GM12872 (cell line): Measurements from ENCODE around the gene FOXP2.

Experiments used
- CTCF ChIP-seq: IDR thresholded peaks from 3 replicates; pipeline ENCODE4 v1.5.1; 2011; ENCODE audit warnings: low read depth, mild to moderate bottlenecking, low read length, moderate library complexity; ENCODE audit not compliant: insufficient read depth

FOXP2 gene

GRCh38 chr7:114414156-114415063 lies at the start of gene FOXP2:
Gene FOXP2, plus strand, starts transcription at chr7:114414815. Its CDS starts 11,697 bp downstream, at chr7:114426512.
- no peak for TF ChIP-seq CTCF

- TF ChIP-seq CTCF, result no peak
Measured at GRCh38 chr7:114365791-114366190, 48.8 kb upstream of the FOXP2 start.

- no peak for TF ChIP-seq CTCF
Measured at GRCh38 chr7:114368492-114368891, 46.1 kb upstream of the FOXP2 start.

- no peak for TF ChIP-seq CTCF
Measured at GRCh38 chr7:114369294-114369693, 45.3 kb upstream of the FOXP2 start.

GRCh38 chr7:114372619-114373018 lies 42.0 kb upstream of the FOXP2 start:
- TF ChIP-seq CTCF, result no peak

GRCh38 chr7:114375907-114376306 lies 38.7 kb upstream of the FOXP2 start:
- TF ChIP-seq CTCF, result no peak

- no peak for TF ChIP-seq CTCF
Measured at GRCh38 chr7:114388021-114388420, 26.6 kb upstream of the FOXP2 start.
